Stimulated activated CD8-positive, alpha-beta memory T cell treated with anti-CD3 and anti-CD28 coated beads, Interleukin-4, amount 100 ng/mL, for 1 hour (primary cell): Measurements from ENCODE around the gene RPS6KC1.
"Not testable (repeated sequence)": the region's sequence is repeated elsewhere in the genome, so short reads cannot be mapped to it uniquely, and the experiment has no call there.

Experiments
- DNase-seq, 2 donors: peaks; one replicate each; pipeline ENCODE4 v3.0.0-alpha.2; 2020; ENCODE audit warnings: low read depth in 2 of 2, low spot score in 1 of 2

Gene RPS6KC1

DNA sequence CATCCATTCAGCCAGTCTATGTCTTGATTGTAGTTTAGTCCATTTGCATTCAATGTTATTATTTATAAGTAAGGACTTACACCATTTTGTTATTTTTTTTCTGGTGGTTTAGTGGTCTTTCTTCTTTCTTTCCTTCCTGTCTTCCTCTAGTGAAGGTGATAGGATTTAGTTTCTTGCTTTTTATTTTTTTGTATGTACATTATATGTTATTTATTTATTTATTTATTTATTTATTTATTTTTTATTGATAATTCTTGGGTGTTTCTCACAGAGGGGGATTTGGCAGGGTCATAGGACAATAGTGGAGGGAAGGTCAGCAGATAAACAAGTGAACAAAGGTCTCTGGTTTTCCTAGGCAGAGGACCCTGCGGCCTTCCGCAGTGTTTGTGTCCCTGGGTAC, 99.0 kb downstream of the RPS6KC1 start:
- not testable (repeated sequence) for DNase-seq

GRCh38 chr1:213154056-213154685, 103.1 kb downstream of the RPS6KC1 start:
- DNase-seq = no peak

DNA sequence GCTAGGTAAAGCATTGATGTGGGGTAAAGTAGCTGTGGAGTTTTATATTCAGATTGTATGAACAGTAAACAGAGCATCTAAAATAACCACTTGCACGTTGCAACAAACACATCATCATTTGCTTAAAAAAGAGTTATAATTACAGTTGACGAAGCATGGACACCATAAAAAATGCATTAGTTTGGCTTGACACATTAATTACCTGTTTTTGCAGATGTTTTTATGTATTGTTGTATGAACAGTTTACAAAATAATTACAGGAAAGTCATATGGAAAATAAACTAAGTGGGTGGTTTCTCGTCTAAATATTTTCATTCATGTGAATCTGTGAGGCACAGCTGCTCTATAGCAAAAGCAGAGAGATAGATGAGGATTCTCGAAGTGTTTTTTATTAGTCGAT, 108.3 kb downstream of the RPS6KC1 start:
- DNase-seq = no peak

DNA sequence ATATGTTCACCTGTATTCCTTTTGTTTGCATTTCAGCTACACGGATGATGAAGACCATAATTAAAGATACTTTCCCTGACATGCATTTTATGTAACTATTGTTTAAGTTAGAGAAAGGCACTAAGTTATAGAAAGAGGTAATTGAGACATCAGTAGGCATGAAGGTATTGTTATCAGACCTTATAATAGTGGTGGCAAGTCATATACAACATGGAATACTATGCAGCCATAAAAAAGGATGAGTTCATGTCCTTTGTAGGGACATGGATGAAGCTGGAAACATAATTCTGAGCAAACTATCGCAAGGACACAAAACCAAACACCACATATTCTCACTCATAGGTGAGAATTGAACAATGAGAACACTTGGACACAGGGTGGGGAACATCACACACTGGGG, 109.4 kb downstream of the RPS6KC1 start:
- DNase-seq = not testable (repeated sequence)

DNA sequence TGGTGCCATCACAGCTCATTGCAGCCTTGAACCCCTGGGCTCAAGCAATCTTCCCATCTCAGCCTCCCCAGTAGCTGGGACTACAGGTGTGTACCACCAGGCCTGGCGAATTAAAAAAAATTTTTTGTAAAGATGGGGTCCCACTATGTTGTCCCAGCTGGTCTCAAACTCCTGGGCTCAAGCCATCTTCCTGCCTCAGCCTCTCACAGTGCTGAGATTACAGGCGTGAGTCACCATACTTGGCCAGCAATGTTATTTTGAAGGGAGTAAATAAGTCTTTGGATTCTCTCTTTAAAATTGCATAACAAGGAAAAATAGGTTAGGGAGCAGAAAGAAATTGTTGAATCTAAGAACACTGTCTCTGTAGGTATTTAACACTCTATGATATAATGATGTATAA, 111.3 kb downstream of the RPS6KC1 start:
- DNase-seq = no peak

- DNase-seq = no peak
These were observed 111.8 kb downstream of the RPS6KC1 start for GRCh38 chr1:213162862-213163261.

DNA sequence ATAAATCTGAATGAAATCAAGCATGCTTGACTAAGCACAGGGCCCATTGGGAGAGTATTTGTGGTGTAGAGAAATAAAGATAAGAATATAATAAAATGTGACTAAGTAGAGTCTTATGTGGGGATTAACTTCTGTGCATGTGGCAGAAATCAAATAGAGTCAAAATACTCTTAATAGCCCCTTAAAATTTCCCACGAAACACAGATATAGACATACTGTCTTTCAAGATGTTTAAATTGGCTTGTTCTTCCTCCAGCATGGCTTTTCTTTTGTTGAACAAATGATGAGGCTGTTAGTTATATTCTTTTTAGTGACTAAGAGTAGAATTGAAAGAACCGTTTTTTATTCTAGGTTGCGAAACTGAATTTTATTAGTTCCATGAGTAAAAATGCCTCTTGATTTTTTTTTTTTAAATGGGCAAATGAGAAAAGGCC, 112.3 kb downstream of the RPS6KC1 start:
- DNase-seq = no peak

GRCh38 chr1:213164561-213164960, 113.5 kb downstream of the RPS6KC1 start:
- no peak for DNase-seq

GRCh38 chr1:213166852-213167251, 115.8 kb downstream of the RPS6KC1 start:
- DNase-seq = no peak

- DNase-seq = no peak
These were observed 120.7 kb downstream of the RPS6KC1 start for GRCh38 chr1:213171711-213172110.

DNA sequence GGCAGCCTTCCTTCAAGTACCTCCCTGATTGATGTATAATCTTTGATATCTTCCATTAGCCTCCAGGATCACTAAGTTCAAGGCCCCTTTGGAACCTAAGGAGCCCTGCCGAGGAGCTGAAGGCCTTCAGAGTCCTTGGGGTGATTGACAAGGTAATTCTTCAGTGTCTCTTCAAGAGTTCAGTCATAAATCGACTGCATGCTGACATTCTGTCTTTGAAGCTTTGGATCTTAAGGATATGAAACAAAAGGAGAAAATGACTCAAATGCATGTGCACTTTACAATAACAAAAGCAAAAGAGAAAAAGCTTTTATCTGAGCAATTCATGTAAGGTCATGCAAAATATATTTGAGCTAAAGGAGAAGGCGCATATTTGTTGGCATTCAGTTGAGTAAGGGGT, 125.3 kb downstream of the RPS6KC1 start:
- DNase-seq = no peak

GRCh38 chr1:213179784-213180183, 128.7 kb downstream of the RPS6KC1 start:
- DNase-seq = no peak

DNA sequence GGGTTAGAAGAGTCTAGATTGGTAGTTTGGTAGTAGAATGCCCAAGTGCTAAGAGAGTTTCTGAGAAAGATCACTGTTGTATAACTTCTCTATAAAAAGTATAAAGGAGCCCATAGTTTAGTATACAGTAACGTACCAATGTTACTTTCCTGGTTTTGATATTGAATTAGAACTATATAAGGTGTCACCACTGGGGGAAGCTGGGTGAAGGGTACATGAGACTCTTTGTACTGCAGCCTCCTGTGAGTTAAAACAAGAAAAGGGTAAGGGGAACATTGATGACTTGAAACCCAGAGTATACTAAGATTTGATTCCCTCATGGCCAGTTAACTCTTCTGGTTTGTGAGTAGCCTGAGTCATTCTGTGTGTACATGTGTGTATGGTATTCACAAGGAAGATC, 129.8 kb downstream of the RPS6KC1 start:
- no peak for DNase-seq

GRCh38 chr1:213183036-213183672, 132.1 kb downstream of the RPS6KC1 start:
- no peak for DNase-seq

DNA sequence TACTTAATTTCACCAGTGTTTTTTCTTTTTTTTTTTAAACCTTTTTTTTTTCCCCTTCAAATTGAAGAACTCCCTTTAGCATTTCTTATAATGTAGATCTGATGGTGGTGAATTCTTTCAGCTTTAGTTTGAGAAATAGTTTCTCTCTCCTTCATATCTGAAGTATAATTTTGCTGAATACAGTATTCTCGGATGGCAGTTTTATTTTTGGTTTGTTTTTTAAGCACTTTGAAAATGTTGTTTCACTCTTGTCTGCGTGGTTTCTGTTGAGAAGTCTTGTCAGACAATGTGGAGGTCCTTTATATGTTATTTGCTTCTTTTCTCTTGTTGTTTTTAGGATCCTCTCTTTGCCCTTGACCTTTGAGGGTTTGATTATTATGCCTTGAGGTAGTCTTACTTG, 135.1 kb downstream of the RPS6KC1 start:
- no peak for DNase-seq

GRCh38 chr1:213192026-213192425, 141.0 kb downstream of the RPS6KC1 start:
- DNase-seq = no peak

DNA sequence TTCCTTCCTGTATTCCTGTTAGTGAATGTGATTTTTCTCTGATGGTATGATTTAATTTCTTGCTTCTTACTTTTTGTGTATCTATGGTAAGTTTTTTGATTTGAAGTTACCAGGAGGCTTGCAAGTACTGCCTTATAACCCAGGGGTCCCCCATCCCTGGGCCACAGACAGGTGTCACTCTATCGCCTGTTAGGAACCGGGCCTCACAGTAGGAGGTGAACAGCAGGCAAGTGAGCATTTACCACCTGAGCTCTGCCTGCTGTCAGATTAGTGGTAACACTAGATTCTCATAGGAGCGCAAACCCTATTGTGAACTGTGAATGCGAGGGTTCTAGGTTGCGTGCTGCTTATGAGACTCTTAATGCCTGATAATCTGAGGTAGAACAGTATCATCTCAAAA, 143.3 kb downstream of the RPS6KC1 start:
- DNase-seq = no peak

DNA sequence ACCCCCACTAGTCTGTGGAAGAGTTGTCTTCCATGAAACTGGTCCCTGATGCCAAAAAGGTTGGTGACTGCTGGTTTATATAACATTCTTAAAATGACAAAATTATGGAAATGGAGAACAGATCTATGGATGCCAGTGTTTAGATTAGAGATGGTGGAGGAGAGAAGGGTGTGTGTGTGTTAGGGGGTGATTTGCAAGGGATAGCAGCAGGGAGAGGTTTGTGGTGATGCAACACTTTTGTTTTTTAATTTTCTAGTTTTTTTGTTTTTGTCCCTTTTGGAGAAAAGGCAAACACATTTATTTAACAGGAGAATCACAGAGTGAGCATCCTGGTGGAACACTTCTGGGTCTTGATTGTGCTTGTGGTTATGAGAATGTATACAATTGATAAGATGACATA, 143.8 kb downstream of the RPS6KC1 start:
- DNase-seq = no peak

GRCh38 chr1:213196328-213197054, 145.4 kb downstream of the RPS6KC1 start:
- not testable (repeated sequence) for DNase-seq

DNA sequence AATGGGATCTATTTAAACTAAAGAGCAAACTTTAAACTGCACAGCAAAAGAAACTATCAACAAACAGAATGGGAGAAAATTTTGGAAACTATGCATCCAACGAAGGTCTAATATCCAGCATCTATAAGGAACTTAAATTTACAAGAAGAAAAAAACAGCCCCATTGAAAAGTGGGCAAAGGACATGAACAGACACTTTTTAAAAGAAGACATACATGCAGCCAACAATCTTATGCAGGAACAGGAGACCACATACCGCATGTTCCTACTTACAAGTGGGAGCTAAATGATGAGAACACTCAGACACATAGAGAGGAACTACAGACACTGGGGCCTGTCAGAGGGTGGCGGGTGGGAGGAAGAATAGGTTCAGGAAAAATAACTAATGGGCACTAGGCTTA, 149.6 kb downstream of the RPS6KC1 start:
- no peak for DNase-seq

- DNase-seq = no peak
These were observed 150.5 kb downstream of the RPS6KC1 start for GRCh38 chr1:213201380-213202155.

DNA sequence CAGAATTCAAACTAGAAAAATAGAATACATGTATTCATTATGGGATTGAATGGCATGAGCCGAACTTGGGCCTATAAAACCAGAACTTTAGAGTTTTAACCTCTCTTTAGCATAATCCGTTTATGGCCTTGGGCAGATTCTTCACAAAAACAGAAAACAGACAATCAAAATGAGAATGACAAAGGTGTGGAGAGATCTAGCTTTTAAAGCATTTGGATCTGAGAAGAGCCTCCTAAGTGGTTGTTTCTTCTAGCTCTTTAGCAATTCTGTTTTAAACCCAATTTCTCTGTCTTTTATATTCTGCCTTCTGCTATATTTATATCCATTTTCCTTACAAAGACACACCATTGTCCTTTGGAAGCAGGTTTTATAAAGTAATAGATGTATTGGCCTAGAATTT, 160.2 kb downstream of the RPS6KC1 start:
- no peak for DNase-seq
